GM18858 (cell line): ENCODE data around the gene SLC6A12.

Experiments
- ATAC-seq: cut with Tn5 transposase; IDR thresholded peaks from one replicate; pipeline ENCODE4 v1.9.1; 2021; ENCODE audit not compliant: unreplicated experiment

Gene SLC6A12

GRCh38 chr12:167959-168600, 45.9 kb downstream of the SLC6A12 start:
- no peak for ATAC-seq

- no peak for ATAC-seq
These were observed 47.4 kb downstream of the SLC6A12 start for GRCh38 chr12:166425-167075.

DNA sequence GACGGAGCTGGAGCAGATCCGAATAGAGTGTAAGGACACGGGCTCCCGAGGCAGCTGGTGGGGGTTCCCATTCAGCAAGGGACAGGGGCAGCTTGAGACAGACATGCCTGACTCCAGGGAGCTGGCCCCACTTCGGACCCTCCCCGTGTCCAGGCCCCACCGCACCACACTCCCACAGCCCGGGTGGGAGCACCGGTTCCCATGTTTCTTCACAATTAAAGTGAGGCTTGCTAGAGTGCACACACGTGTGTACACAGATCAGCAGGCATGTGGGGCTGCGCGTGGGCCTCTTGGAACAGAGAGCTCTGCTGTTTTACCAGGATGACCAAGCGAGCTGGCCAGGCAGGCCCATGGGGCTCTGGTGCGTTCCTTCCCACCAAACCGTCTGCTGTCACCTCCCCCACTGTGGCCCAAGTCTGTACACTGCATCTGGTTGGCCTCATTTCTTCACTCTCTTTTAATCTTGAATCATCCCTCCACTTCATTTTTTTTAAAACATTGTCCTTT, 48.0 kb downstream of the SLC6A12 start:
- no peak for ATAC-seq

GRCh38 chr12:164207-164606, 49.8 kb downstream of the SLC6A12 start:
- ATAC-seq, result no peak

DNA sequence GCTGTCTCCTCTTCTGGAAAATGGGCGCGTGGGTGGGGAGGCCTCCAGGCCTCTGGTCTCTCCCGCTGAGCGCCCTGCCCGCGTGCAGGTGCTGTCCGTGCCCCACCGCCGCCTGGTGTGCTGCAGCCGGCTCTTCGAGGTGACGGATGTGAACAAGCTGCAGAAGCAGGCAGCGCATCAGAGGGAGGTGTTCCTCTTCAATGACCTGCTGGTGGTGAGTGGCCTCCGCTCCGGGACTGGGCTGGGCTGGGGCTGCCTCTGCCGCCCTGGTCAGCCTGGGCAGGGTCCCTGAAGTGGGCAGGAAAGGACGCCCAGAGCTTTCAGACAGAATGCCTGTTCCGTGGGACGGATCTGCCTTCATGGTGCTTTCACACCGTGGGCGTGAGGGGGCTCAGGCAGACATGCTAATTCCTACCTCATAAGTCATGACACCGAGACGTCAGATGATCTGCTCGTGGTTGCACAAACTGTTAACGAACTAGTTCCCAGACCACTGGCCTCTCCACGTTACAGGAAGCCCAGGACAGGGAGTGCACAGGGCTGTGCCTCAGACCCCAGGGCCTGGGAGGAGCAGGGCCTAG, 50.5 kb downstream of the SLC6A12 start:
- ATAC-seq, result no peak

GRCh38 chr12:162467-163307, 51.3 kb downstream of the SLC6A12 start:
- ATAC-seq, result no peak

DNA sequence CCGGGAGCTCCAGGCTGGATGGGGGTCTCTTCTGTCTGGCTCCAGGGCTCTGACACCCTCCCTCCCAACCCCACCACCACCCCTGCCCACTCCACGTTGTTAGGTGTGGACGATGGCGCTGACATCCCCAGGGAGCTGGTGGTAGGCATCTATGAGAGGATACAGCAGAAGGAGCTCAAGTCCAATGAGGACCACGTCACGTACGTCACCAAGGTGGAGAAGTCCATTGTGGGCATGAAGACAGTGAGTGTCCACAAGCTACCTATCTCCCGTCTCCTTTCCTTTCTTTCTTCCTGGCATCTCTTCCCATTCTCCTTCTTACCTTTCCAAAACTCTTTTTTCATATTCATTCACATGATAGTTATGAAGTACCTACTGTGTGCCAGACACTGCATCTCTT, 52.1 kb downstream of the SLC6A12 start:
- no peak for ATAC-seq

- ATAC-seq, result no peak
These were observed 53.1 kb downstream of the SLC6A12 start for GRCh38 chr12:160858-161257.

- ATAC-seq, result no peak
These were observed 54.7 kb downstream of the SLC6A12 start for GRCh38 chr12:159156-159782.

DNA sequence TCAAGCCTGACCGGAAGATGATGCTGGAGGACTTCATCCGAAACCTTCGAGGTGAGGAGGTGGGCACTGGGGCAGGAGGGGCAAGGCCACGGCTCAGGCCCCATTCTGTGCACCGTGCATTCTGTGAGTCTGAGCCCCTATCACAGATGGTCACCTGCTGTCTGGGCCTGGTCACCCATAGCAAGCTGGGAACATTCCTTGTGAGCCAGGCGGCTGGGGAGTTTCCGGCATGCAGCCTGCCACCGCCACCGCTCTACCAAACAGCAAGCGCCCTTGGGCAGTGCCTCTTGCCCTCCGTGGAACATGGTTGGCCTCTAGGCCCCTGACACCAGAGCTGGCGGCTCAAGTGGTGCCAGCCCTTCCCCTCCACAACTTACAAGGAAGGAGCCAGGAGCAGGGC, 56.3 kb downstream of the SLC6A12 start:
- no peak for ATAC-seq

DNA sequence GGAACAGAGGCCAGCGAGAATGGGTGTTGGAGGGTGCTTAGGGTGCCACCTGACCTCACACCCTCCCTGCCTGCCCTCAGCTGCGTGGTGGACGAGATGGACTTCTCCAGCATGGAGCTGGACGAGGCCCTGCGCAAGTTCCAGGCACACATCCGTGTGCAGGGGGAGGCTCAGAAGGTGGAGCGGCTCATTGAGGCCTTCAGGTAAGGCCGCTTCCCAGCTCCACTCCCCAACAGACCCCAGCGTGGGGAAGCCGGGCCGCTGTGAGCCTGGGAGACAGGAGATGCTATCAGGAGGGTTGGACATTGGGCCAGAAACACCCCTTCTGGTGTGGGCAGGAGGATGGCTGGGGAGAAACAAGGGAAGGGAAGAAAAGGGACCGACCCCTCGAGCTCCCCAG, 57.0 kb downstream of the SLC6A12 start:
- ATAC-seq, result no peak

DNA sequence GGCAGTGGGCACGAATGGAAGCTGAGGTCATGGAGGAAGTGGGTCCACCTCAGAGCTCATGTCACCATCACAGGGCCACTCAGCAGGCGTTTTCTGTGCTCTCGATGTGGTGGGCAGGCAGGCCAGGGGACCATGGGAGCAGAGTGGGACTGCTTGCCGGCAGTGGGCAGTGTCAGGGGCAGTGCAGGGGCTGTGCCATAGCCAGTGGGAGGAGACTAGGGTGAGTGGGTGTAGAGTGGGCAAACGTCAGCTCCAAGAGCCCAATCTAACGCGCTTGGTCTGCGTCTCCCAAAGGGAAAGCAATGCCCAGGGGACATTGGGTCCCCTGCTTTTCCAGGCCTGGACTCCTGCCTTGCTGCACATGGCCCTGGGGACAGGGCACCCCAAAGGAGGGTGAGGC, 58.3 kb downstream of the SLC6A12 start:
- no peak for ATAC-seq

DNA sequence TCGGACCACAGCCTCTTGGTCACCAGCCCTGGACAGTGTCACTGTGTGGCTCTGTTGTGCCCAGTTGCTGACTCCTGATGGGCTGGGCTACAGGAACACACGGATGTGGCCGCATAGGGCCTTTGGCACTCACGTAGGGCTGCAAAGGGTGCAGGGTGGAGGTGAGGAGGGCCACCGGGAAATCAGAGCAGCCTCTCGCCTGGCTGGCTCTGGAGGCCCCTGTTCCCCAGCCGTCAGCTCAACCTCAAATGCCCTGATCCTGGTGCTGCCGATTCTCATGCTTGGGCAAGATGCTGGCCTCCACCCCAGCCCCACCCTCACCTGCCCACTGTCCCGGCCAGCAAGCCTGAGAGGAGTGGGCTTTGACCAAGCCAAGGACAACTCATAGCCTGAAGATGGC, 59.0 kb downstream of the SLC6A12 start:
- no peak for ATAC-seq

- no peak for ATAC-seq
These were observed 59.9 kb downstream of the SLC6A12 start for GRCh38 chr12:154058-154457.

GRCh38 chr12:153080-153746, 60.7 kb downstream of the SLC6A12 start:
- ATAC-seq, result no peak

- ATAC-seq, result no peak
These were observed 61.5 kb downstream of the SLC6A12 start for GRCh38 chr12:152440-152839.

DNA sequence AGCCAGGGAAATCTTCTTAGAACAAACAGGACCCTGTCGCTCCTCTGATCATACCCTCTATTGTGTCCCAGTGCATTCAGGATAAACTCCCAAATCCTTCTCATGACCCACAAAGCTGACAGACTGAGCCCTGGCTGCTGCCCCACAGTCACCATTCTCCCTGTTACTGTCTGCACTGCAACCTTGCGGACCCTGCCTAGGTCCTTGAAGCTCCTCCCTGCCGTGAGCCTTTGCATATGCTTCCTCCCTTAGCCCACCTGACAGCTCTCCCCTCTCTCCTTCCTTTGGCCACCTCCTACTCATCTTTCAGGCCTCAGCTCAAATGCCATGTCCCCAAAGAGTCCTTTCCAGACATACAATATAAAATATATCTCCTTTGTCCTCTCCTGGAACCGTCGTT, 62.4 kb downstream of the SLC6A12 start:
- no peak for ATAC-seq

GRCh38 chr12:148676-149416, 65.1 kb downstream of the SLC6A12 start:
- ATAC-seq, result no peak

- no peak for ATAC-seq
These were observed 66.7 kb downstream of the SLC6A12 start for GRCh38 chr12:147242-147641.
